Smooth muscle cell of the umbilical artery (primary cell): ENCODE results near the gene ATP5MC2. TPM values are rescaled to one million over a fixed set of nuclear protein-coding genes. Genes with fewer than 3 reads are reported as not detected.

Source experiments
- total RNA-seq: library from RNA; depleted of rRNA; stranded (reverse); fragments of >200 nt; gene quantifications from 2 replicates; pipeline ENCODE4 v1.2.3, GENCODE V29; 2014

ATP5MC2 gene
- total RNA-seq, result 70.1 and 116 TPM in 2 replicates

GRCh38 chr12:53675701-53676607, at the start of gene ATP5MC2:
TSS of gene ATP5MC2 (minus strand) at chr12:53676083. CDS start at chr12:53672614, 3,469 bp downstream.

GRCh38 chr12:53625946-53626701, 49.8 kb downstream of the ATP5MC2 start, which contains the start of gene ATF7:
TSS of gene ATF7 (minus strand) at chr12:53626382. CDS start at chr12:53601000, 25,382 bp downstream.

Other genes starting within 250 kb of the ATP5MC2 start
- 20.2 and 23.7 TPM in 2 replicates for gene PRR13, start 234.3 kb downstream of the ATP5MC2 start, total RNA-seq
- 287 and 374 TPM in 2 replicates for gene PCBP2, start 224.0 kb downstream of the ATP5MC2 start, total RNA-seq
- 29.0 and 30.6 TPM in 2 replicates for gene MAP3K12, start 176.6 kb downstream of the ATP5MC2 start, total RNA-seq
- 29.1 and 34.1 TPM in 2 replicates for gene TARBP2, start 174.8 kb downstream of the ATP5MC2 start, total RNA-seq
- not detected in 2 replicates for gene NPFF, start 168.6 kb downstream of the ATP5MC2 start, total RNA-seq
- gene ATF7, start 49.7 kb downstream of the ATP5MC2 start, total RNA-seq, result 8.8 and 9.8 TPM in 2 replicates
- 73.7 and 99.5 TPM in 2 replicates for gene CALCOCO1, start 51.4 kb upstream of the ATP5MC2 start, total RNA-seq
- not detected in 2 replicates for gene CISTR, start 75.9 kb upstream of the ATP5MC2 start, total RNA-seq